ENCODE data around the gene CBY3. TPM values are rescaled to one million over a fixed set of nuclear protein-coding genes. Genes with fewer than 3 reads are reported as not detected.

The CBY3 gene
- total RNA-seq, 2 donors from 2014 or later: not detected

- H3K36me3 Mint-ChIP-seq (ENCODE audit: low read depth): peaks cover 11% of the 10 kb centered on the region
- WGBS, 2 experiments (ENCODE audit: insufficient coverage in 1 of 2, insufficient read length in 1 of 2): 92 to 95% methylated on average over 4 to 9 of the region's 9 CpGs
Observed at GRCh38 chr5:179680014-179680779, 637 bp downstream of the CBY3 start.

GRCh38 chr5:179679014-179679674, 1.7 kb downstream of the CBY3 start:
- TF ChIP-seq CTCF (conservative IDR thresholded peaks at IDR 0.05): peak; percentile 68
- no peaks in the 10 kb centered on the region for H3K36me3 ChIP-seq (ENCODE audit: control insufficient read depth, insufficient read depth, low read length)
- H3K36me3 Mint-ChIP-seq (ENCODE audit: low read depth): peaks cover 18% of the 10 kb centered on the region
- peaks cover 4% of the 10 kb centered on the region for H3K4me1 Mint-ChIP-seq
- peaks cover 8% of the 10 kb centered on the region for H3K27me3 Mint-ChIP-seq (ENCODE audit: insufficient read depth)
- H3K27me3 ChIP-seq (ENCODE audit: control insufficient read depth, insufficient read depth, low read length, poor library complexity, severe bottlenecking): no peaks in the 10 kb centered on the region
- no peak overlapping the region for H3K27ac Mint-ChIP-seq
- peak overlapping the region; percentile 83 for H3K9ac ChIP-seq (ENCODE audit: extremely low read depth, low read length, poor library complexity, severe bottlenecking)
- peak; percentile 91 for DNase-seq
- peaks cover 6% of the 10 kb centered on the region for H3K9me3 Mint-ChIP-seq
- no peaks in the 10 kb centered on the region for H3K9me3 ChIP-seq (ENCODE audit: control insufficient read depth, low read length)
- peak overlapping the region; percentile 94 for H3K4me3 ChIP-seq (ENCODE audit: low read length)
- 63 to 73% methylated on average over 31 to 41 of the region's 41 CpGs for WGBS, 2 experiments (ENCODE audit: insufficient coverage in 1 of 2, insufficient read length in 1 of 2)
- H3K4me1 ChIP-seq (ENCODE audit: control insufficient read depth, insufficient read depth, low read length): peaks cover 3% of the 10 kb centered on the region
- H3K4me3 Mint-ChIP-seq: peak overlapping the region; percentile 95
- peak overlapping the region; percentile 63 for H3K27ac ChIP-seq (ENCODE audit: low read depth, low read length)

More at GRCh38 chr5:179680014-179680779, 637 bp downstream of the CBY3 start:
- H3K4me3 ChIP-seq (ENCODE audit: low read length): no peak overlapping the region
- H3K27me3 ChIP-seq (ENCODE audit: control insufficient read depth, insufficient read depth, low read length, poor library complexity, severe bottlenecking): no peaks in the 10 kb centered on the region
- Mint-ChIP-seq H3K27me3 (ENCODE audit: insufficient read depth) (peaks cover 8% of the 10 kb centered on the region), H3K4me3 (no peak overlapping the region), H3K27ac (no peak overlapping the region), H3K9me3 (peaks cover 6% of the 10 kb centered on the region), H3K4me1 (peaks cover 4% of the 10 kb centered on the region)
- H3K36me3 ChIP-seq (ENCODE audit: control insufficient read depth, insufficient read depth, low read length): no peaks in the 10 kb centered on the region
- H3K27ac ChIP-seq (ENCODE audit: low read depth, low read length): no peak overlapping the region
- H3K9ac ChIP-seq (ENCODE audit: extremely low read depth, low read length, poor library complexity, severe bottlenecking): no peak overlapping the region
- TF ChIP-seq CTCF (conservative IDR thresholded peaks at IDR 0.05): no peak
- no peaks in the 10 kb centered on the region for H3K9me3 ChIP-seq (ENCODE audit: control insufficient read depth, low read length)
- no peak for DNase-seq
- peaks cover 3% of the 10 kb centered on the region for H3K4me1 ChIP-seq (ENCODE audit: control insufficient read depth, insufficient read depth, low read length)

- Histone ChIP-seq H3K27me3 (ENCODE audit: control insufficient read depth, insufficient read depth, low read length, poor library complexity, severe bottlenecking) (no peaks in the 10 kb centered on the region), H3K4me3 (ENCODE audit: low read length) (peak overlapping the region; percentile 94), H3K4me1 (ENCODE audit: control insufficient read depth, insufficient read depth, low read length) (peaks cover 3% of the 10 kb centered on the region), H3K36me3 (ENCODE audit: control insufficient read depth, insufficient read depth, low read length) (no peaks in the 10 kb centered on the region), H3K27ac (ENCODE audit: low read depth, low read length) (peak overlapping the region; percentile 78), H3K9ac (ENCODE audit: extremely low read depth, low read length, poor library complexity, severe bottlenecking) (peak overlapping the region; percentile 83), H3K9me3 (ENCODE audit: control insufficient read depth, low read length) (no peaks in the 10 kb centered on the region)
- DNase-seq: peak; percentile 96
- Mint-ChIP-seq H3K27ac (peak overlapping the region; percentile 98), H3K36me3 (ENCODE audit: low read depth) (peaks cover 18% of the 10 kb centered on the region), H3K4me1 (peaks cover 4% of the 10 kb centered on the region), H3K27me3 (ENCODE audit: insufficient read depth) (peaks cover 8% of the 10 kb centered on the region), H3K9me3 (peaks cover 6% of the 10 kb centered on the region), H3K4me3 (peak overlapping the region; percentile 95)
- TF ChIP-seq CTCF (conservative IDR thresholded peaks at IDR 0.05): no peak
- WGBS, 2 experiments (ENCODE audit: insufficient coverage in 1 of 2, insufficient read length in 1 of 2): 6 to 12% methylated on average over 11 to 78 of the region's 78 CpGs
Observed at GRCh38 chr5:179678223-179679013, 2.4 kb downstream of the CBY3 start.
